ENCODE results near the gene BNIP2. TPM values are rescaled to one million over a fixed set of nuclear protein-coding genes. Genes with fewer than 3 reads are reported as not detected.
"Not testable (repeated sequence)": the region's sequence is repeated elsewhere in the genome, so short reads cannot be mapped to it uniquely, and the experiment has no call there.

The BNIP2 gene, protein sequence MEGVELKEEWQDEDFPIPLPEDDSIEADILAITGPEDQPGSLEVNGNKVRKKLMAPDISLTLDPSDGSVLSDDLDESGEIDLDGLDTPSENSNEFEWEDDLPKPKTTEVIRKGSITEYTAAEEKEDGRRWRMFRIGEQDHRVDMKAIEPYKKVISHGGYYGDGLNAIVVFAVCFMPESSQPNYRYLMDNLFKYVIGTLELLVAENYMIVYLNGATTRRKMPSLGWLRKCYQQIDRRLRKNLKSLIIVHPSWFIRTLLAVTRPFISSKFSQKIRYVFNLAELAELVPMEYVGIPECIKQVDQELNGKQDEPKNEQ
- 71.5 TPM for total RNA-seq
- long read RNA-seq, full-length matches to known transcripts: 7 of 188 reads
- long read RNA-seq, partial matches to known transcripts: 7 of 188 reads
- long read RNA-seq, other reads (novel, unspliced or antisense): 174 of 188 reads

DNA sequence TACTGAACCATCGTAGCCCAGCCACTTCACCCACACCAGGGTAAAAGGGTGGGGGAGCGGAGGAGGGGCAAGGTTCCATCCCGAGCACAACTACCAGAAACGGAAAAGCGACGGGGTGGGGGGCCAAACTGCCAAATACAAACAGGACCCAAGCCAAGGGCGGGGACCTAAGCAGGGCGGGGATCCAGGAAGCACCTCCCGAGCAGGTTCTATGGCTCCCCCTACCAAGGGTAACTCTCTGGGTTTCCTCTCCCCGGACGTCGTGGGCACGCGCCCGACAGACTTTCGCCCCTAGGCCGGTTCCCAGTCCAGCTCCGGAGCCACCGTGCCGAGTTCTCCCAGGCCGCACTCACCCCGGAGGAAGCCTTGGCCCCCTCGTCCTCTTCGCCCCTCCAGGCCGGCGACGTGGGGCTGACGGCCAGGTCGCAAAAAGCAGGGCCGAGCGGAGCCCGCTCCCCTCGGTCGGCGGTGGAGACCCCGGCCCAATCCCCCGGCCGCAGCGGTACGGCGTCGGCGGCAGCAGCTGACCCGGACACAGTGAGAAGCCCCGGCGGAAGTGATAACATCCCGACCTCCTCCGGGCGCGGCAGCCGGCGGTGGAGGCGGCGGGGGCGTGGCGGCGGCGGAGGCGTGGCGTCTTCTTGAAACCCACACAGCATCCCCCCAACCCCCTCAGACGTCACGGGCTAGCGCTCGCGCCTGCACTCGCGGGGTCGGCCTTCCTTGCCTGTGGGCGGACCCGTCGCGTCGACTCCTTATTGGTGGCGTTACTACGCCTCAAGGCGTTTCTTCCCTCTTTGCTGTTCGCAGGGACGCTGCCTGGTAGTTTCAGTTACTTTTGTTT, at the start of gene BNIP2:
BNIP2 (minus strand) TSS at position 539 of the 844 bp plus-strand sequence. CDS start 6,863 bp downstream, outside the sequence.
- DNase-seq: peak; percentile 100
- peak; percentile 97 for ATAC-seq (ENCODE audit: poor library complexity)
- intact Hi-C loops (cut with DNase I): no loop called here

DNA sequence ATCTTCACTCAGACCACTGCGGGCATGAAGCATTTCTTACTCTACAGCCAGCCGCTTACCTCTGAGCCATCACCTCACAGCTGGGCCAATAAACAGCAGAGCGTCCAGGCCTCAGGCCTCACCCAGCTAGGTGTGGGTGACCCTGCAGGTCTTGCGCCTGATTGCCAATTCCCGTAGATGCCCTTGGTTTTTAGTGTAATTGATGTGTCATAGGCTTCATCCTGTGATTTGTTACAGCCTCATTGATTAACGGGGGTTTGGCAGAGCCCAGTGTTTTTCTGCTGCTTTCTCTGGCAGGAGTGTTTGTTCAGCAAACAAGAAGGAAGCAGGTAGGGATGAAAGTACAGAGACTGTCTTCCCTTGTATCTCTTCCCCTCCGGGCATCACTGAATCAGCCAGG, 49.6 kb upstream of the BNIP2 start:
- intact Hi-C loops (cut with DNase I): no loop called here
- DNase-seq (no peak), ATAC-seq (ENCODE audit: poor library complexity) (no peak)

DNA sequence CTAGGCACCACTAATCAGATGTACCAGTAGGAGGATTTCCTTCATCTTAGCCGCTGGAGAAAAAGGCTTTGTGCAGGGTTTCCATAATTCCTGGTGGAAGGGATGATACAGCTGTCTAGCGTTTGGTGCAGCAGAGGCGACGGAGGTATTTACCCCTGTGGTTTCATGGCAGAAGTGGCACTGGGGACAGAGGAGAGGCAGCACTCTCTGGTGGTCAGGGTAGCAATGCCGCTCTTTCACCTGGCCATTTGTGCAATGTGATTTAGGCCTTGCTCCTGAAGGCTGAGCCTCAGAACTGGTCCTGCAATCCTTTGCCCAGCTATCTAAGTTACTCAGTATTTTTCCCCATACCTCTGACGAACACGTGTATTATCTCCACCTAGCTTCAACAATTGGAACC, 47.1 kb upstream of the BNIP2 start:
- ATAC-seq (ENCODE audit: poor library complexity) (no peak), DNase-seq (no peak)
- intact Hi-C loops (cut with DNase I): no loop called here

DNA sequence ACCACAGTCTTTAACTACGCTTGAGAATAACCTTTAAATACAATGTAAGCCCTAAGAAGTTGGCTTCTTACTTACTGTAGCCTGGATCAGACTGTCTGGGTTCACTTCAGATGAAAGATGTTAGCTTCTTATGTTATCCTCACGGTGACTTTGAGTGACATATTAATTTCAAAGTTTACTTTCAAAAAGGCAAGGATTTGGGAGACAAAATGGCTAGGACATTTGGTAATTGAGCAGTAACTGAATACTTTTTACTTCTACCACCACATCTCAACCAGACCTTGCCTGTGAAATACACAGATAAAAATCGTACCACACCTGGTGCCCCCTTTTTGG, 36.0 kb upstream of the BNIP2 start:
- no peak for ATAC-seq (ENCODE audit: poor library complexity)

DNA sequence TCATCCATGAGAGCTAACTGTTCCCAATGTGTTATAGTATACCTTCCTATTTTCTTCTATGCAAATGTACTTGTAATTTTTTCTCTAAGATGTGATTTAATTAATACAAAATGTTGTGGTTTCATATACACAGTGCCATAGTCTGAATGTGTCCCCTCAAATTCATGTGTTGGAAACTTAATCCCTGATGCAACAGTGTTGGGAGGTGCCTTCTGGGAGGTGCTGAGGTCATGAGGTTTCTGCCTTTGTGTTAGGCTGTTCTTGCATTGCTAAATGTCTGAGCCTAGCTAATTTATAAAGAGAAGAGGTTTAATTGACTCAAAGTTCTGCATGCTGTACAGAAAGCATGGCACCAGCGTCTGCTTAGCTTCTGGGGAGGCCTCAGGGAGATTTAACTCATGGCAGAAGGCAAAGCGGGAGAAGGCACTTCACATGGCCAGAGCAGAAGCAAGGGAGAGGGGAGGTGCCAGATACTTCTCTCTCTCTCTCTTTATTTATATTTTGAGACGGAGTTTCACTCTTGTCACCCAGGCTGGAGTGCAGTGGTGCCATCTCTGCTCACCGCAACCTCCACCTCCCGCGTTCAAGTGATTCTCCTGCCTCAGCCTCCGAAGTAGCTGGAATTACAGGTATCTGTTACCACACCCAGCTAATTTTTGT, 34.7 kb upstream of the BNIP2 start:
- DNase-seq: no peak
- intact Hi-C loops (cut with DNase I): loop anchor here (10.0 kb wide), 1 partner anchor 601 kb away; no protein-coding TSS in a partner anchor
- ATAC-seq (ENCODE audit: poor library complexity): no peak

More for the DNA sequence above, 36.0 kb upstream of the BNIP2 start:
- intact Hi-C loops (cut with DNase I): loop anchor here (10.0 kb wide), 1 partner anchor 600 kb away; no protein-coding TSS in a partner anchor
- no peak for DNase-seq

DNA sequence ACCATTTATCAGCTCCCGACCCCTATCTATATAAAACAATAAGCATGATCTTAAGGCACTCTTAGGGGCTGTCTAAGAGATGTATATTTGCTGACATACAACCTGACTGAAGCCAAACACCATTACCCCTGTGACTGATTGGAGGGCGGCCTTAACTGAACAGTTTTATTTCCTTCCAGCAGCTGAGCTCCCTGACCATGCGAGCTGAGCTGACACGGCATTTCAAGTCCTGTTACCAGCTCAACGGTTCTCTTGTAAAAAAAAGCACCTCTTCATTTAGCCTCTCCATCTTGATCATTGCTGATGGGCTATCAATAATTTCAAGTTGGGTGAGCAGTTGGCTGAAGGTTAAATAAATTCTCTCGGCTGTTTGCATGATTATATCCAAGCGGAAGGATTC, 33.4 kb upstream of the BNIP2 start:
- ATAC-seq (ENCODE audit: poor library complexity) (no peak), DNase-seq (no peak)
- intact Hi-C loops (cut with DNase I): loop anchor here (10.0 kb wide), 1 partner anchor 602 kb away; no protein-coding TSS in a partner anchor

DNA sequence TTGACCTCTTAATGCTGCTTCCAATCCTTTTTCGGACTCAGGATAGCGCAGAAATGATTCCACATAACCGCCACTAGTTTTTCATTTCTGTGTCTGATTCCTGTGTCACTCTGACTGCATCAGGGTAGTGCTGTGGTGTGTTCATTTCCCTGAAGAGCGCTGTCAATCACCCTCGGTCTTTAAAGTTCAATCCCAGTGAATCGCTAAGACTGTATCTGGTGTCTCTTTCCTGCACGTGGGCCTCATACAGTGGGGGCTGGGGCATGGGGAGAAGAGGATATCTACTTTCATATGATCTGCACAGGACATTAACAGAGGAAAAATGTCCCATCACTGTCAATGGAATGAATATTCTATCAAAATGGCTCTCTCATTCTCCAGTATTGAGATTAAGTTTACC, 32.9 kb upstream of the BNIP2 start:
- intact Hi-C loops (cut with DNase I): loop anchor here (10.0 kb wide), 1 partner anchor 603 kb away; no protein-coding TSS in a partner anchor
- ATAC-seq (ENCODE audit: poor library complexity) (no peak), DNase-seq (no peak)

DNA sequence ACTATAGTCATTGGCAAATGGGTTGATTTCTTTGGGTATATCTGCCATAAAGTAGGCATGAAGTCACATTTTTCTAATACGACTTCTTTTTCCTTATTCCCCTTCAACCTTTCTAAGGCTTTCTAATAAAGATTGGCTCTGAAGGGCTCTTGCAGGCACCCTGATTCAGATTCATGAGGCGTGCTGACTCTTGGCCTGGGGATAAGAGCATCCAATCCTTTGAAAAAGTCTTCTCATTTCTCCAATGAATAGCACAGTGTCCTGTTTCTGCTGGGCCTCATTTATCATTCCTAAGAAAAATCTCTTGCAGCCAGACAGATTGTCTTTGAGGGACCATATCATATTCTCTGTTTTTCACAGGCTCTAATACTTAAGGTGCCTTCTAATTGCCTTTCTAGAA, 32.3 kb upstream of the BNIP2 start:
- ATAC-seq (ENCODE audit: poor library complexity) (no peak), DNase-seq (no peak)
- intact Hi-C loops (cut with DNase I): loop anchor here (10.0 kb wide), 1 partner anchor 603 kb away; no protein-coding TSS in a partner anchor

DNA sequence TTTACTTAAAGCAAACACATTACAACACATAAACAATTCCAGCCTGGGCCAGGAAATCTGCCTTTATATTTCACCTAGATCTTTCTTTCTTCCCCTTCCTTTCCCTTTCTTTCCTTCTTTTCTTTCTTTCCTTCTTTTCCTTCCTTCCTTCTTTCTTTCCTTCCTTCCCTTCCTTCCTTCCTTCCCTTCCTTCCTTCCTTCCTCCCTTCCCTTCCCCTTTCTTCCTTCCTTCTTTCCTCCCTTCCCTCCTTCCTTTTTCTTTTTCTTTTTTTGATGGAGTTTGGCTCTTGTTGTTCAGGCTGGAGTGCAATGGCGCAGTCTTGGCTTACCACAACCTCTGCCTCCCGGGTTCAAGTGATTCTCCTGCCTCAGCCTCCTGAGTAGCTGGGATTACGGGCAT, 24.1 kb upstream of the BNIP2 start:
- DNase-seq: no peak
- intact Hi-C loops (cut with DNase I): no loop called here
- ATAC-seq (ENCODE audit: poor library complexity): no peak

DNA sequence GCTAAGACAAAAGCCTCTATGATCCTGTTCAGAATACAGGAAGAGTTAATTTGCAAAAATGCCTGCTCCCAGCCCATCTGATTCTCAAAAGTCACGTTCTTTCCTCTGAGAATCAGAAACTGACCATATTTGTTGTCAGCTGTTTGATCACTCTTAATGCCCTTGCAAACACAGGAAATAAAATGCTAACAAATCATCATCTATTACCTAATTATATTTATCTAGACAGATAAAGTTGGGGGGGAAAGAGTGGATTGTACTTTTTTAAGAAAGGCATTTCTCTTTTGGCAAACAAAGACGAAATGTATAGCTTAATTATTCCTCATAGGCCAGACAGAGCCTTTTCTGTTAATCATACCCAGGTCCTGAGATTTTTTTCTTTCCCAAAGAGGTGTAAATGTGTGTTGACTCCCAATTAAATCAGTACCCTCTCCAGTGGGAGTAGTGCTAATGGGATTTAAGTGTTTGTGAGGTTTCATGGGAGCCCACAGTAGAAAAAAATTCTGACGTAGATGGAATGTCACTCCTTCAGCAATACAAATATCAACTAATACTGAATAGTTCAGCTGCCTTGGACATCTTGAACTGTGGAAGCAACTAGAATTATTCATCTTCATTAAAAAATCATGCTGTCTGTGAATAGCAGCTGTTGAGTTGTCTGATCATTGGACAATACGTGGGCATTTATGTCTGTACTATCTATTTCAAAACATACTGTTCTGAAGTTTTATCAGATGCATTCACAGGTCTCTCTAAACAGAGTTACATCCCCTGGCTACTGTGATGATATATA, 22.5 kb upstream of the BNIP2 start:
- ATAC-seq (ENCODE audit: poor library complexity) (no peak), DNase-seq (no peak)
- intact Hi-C loops (cut with DNase I): no loop called here

DNA sequence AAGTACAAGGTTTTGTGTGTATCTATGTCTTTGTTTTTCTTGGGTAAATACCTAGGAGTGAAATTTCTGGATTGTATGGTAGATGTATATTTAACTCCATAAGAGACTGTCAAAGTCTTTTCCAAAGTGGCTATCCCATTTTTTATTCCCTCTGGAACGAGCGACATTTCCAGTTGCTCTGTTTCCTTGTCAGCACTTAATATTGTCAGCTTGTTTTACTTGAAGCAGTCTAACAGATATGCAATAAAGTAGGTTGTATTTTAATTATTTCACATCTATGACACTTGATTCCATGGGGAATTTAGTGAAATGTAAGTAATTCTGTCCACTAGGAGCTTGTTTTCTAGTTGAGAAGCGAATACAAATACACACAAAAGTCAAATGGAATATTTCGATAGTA, 18.5 kb upstream of the BNIP2 start:
- DNase-seq (no peak), ATAC-seq (ENCODE audit: poor library complexity) (no peak)
- intact Hi-C loops (cut with DNase I): no loop called here

DNA sequence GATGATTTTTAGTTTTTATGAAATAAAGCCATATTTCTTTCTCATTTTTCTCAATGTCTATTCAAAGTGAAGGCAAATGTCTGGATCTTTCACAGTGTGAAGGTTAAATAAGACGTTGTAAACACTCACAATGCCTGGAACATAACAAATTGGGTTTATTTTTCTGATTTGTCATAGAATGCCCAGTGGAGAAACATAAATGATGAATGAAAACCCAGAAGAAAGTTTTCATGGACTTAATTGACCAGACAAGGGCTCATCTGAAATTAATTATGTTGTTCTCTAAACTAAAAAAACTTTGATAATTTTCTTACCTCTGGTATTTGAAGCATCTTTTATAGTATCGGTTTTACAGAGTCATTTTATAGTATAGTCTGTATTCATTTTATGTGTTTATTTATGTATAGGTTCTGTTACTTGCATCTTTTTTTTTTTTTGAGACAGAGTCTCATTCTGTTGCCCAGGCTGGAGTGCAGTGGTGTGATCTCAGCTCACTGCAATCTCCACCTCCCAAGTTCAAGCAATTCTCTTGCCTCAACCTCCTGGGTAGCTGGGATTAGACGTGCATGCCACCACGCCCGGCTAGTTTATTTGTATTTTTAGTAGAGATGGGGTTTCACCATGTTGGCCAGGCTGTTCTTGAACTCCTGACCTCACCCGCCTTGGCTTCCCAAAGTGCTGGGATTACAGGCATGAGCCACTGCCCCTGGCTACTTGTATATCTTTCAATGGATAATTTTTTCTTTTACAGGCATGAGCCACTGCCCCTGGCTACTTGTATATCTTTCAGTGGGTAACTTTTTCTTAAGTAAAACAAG, 15.1 kb upstream of the BNIP2 start:
- no peak for ATAC-seq (ENCODE audit: poor library complexity)
- intact Hi-C loops (cut with DNase I): no loop called here
- no peak for DNase-seq

DNA sequence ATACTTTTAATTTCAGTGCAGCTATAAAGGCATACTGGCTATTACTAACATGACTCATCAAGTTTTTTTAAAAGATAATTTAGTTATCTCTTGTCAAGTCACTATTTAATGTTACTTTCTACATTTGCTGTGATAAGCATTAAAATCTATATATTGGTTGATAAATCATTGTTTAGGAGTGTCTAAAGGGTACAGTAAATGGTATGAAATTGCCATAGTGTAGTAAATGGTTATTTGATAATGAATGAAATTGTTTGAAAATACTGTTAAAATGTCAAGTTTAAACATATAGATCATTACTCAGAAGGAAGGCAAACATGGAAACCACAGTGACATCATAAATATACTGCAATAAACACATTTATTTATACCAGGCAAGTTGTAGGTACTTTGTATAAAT, 13.2 kb upstream of the BNIP2 start:
- ATAC-seq (ENCODE audit: poor library complexity): no peak
- no peak for DNase-seq
- intact Hi-C loops (cut with DNase I): no loop called here

DNA sequence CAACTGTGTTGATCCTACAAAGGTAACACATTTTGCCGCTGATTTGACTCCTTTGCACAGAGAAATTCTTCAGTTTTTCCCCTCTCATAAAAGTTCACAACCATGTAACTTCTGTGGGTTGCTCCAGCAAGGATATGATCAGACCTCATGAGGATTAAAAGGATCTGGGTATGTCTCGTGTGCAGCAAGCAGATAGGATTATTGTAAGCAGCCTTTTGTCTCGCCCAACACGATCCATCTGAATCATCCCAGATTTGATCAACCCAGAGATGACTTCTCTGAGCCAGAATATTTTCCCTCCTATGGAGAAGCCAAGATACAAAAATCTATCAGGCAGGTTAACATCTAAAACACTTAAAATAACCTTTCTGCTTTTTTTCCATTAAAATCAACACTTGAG, 12.8 kb upstream of the BNIP2 start:
- intact Hi-C loops (cut with DNase I): no loop called here
- ATAC-seq (ENCODE audit: poor library complexity): no peak
- no peak for DNase-seq

DNA sequence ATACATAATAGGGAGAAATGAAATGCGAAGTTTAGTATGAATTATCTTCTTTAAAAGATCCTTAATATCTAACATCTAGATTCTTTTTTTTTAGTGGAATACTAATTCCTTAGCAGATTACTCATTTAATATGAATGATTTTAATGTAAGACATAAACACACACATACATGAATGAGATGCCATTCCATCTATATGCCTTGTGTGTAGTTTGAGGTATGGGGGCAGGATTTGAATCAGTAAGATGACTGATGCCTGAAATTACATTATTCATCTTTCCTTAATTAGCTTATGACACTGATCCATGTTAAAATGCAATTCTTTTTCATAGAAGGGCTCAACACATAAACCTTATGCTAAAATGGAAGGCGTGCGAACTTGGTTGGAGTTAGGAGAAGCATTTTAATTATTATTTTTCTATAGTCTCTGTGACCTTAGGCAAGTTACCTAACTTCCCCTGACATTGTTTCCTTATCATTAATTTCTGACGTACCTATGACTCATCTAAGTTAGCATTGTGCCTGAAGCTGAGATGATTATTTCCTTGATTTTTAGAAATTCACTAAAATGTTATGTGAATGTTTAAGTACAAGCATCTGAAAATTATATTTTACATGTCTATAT, 10.8 kb upstream of the BNIP2 start:
- ATAC-seq (ENCODE audit: poor library complexity): no peak
- intact Hi-C loops (cut with DNase I): no loop called here
- DNase-seq: no peak

DNA sequence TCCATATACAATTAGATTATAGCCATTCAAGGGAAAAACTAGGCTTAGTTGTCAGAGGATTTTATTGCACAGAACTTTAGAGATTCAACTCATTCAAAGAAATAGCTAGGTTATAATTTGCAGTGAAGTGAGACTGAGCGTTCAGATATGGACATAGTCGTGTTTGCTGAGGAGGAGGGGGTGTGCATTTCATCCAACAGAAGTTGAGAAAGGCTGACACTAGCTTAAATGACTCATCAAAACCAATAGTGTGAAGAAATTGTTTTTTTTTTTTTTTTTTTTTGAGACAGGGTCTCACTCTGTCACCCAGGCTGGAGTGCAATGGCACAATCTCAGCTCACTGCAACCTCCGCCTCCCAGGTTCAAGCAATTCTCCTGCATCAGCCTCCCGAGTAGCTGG, 8.9 kb upstream of the BNIP2 start:
- ATAC-seq (ENCODE audit: poor library complexity); intact Hi-C loops (cut with DNase I): not testable (repeated sequence)

DNA sequence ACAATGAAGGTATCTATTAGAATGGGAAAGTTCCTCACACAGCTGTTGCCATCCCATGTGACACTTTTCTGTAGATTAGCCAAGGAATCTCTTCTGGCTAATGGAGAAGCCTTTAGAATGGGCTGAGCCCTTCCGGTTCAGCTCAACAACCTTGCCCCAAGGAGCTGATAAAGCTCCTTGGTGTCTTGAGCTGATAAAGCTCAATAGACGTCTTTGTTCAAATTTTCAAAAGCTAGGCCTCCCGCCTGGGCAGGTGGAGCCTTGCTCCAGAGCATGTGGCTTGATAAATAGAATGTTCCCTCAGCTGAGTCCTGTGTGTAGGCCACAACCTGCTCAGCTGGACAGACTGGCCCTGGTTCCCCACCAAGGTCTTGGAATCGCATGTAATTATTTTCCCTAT, 7.2 kb upstream of the BNIP2 start:
- DNase-seq (no peak), ATAC-seq (ENCODE audit: poor library complexity) (no peak)
- intact Hi-C loops (cut with DNase I): no loop called here

More for the DNA sequence above, 8.9 kb upstream of the BNIP2 start:
- DNase-seq: not testable (repeated sequence)

Measured in Right ventricle myocardium superior (tissue), 1 donor.